H54 (cell line): Measurements from ENCODE around the gene PPP6R3.
"Not testable (repeated sequence)": the region's sequence is repeated elsewhere in the genome, so short reads cannot be mapped to it uniquely, and the experiment has no call there.

Experiments
- DNase-seq: peaks from one replicate; pipeline ENCODE4 v3.0.0; 2011; ENCODE audit warnings: low spot score, mixed read lengths; ENCODE audit not compliant: insufficient read length
- FAIRE-seq: peaks from 3 replicates; lab custom pipeline; 2011; peaks lifted over from hg19 to GRCh38; lab: Jason Lieb, UNC
- POLR2A ChIP-seq: IDR thresholded peaks from 2 replicates; pipeline ENCODE4 v1.6.1; 2011; ENCODE audit warnings: low read depth, mild to moderate bottlenecking, low read length

PPP6R3 gene

GRCh38 chr11:68440224-68440623 is 20.3 kb upstream of the PPP6R3 start:
- TF ChIP-seq POLR2A: no peak
- no peak for FAIRE-seq
- DNase-seq: no peak

- DNase-seq (no peak), FAIRE-seq (no peak)
- no peak for TF ChIP-seq POLR2A
These were observed 18.9 kb upstream of the PPP6R3 start for GRCh38 chr11:68441466-68442230.

- DNase-seq (no peak), FAIRE-seq (no peak)
- no peak for TF ChIP-seq POLR2A
These were observed 18.1 kb upstream of the PPP6R3 start for GRCh38 chr11:68442433-68442832.

- FAIRE-seq (no peak), DNase-seq (no peak)
- TF ChIP-seq POLR2A: no peak
These were observed 16.0 kb upstream of the PPP6R3 start for GRCh38 chr11:68444566-68444965.

- FAIRE-seq (no peak), DNase-seq (no peak)
- TF ChIP-seq POLR2A: no peak
These were observed 15.0 kb upstream of the PPP6R3 start for GRCh38 chr11:68445531-68446035.

- FAIRE-seq: no peak
- no peak for TF ChIP-seq POLR2A
These were observed 14.4 kb upstream of the PPP6R3 start for GRCh38 chr11:68446046-68446725.

GRCh38 chr11:68447015-68447801 is 13.3 kb upstream of the PPP6R3 start:
- no peak for FAIRE-seq
- no peak for TF ChIP-seq POLR2A
- DNase-seq: peak; percentile 91

More at GRCh38 chr11:68446046-68446725, 14.4 kb upstream of the PPP6R3 start:
- DNase-seq: no peak

- FAIRE-seq: not testable (repeated sequence)
These were observed 12.6 kb upstream of the PPP6R3 start for GRCh38 chr11:68447914-68448313.

GRCh38 chr11:68448604-68449011 is 11.9 kb upstream of the PPP6R3 start:
- DNase-seq (no peak), FAIRE-seq (no peak)
- no peak for TF ChIP-seq POLR2A

More at GRCh38 chr11:68447914-68448313, 12.6 kb upstream of the PPP6R3 start:
- DNase-seq: not testable (repeated sequence)

- DNase-seq (no peak), FAIRE-seq (no peak)
- TF ChIP-seq POLR2A: no peak
These were observed 10.6 kb upstream of the PPP6R3 start for GRCh38 chr11:68449951-68450350.

- TF ChIP-seq POLR2A: no peak
- no peak for FAIRE-seq
These were observed 9.8 kb upstream of the PPP6R3 start for GRCh38 chr11:68450711-68451110.

GRCh38 chr11:68454767-68455166 is 5.8 kb upstream of the PPP6R3 start:
- no peak for DNase-seq
- TF ChIP-seq POLR2A: no peak
- FAIRE-seq: no peak

More at GRCh38 chr11:68450711-68451110, 9.8 kb upstream of the PPP6R3 start:
- DNase-seq: no peak

- FAIRE-seq (no peak), DNase-seq (no peak)
- TF ChIP-seq POLR2A: no peak
These were observed 5.1 kb upstream of the PPP6R3 start for GRCh38 chr11:68455485-68455884.
